Measurements from ENCODE around the gene SMG6.

SMG6 gene

DNA sequence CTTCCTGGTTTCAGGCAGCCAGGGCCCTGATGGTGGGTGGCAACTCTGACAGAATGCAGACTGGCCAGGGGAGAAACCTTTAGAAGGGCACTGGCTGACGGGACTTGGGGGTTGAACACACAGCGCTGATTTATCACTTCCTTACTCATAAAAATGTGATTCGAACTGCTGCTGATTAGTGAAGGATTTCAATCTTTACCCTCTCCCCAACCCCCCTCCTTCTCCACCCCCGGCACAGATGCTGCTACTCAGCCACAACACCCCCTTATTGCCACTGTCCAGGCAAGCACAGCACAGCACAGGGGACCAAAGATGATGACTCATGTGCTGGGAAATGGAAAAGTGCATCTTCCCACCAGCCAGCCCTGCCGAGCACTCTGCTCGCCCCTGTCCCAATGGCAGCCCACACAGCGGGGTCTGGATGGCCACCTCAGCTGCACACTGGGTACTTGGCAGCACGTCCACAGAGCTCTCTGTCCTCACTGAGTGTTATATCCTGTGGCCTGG, 70.1 kb downstream of the SMG6 start (continued):
- no peak for TF ChIP-seq ZFP37 (tag by site-specific recombination; IDR thresholded peaks at IDR 0.05)
- no peak for TF ChIP-seq ZSCAN30 (tag by site-specific recombination; IDR thresholded peaks at IDR 0.05)
- TF ChIP-seq KLF7 (tag by site-specific recombination; IDR thresholded peaks at IDR 0.05; ENCODE audit: borderline replicate concordance): no peak
- no peak for TF ChIP-seq OVOL3 (tag by site-specific recombination; IDR thresholded peaks at IDR 0.05)
- no peak for TF ChIP-seq ZNF146 (tag by site-specific recombination; IDR thresholded peaks at IDR 0.05)
- TF ChIP-seq ZIC2 (tag by site-specific recombination; IDR thresholded peaks at IDR 0.05): peak; percentile 37; the same call in 1 of the 2 replicates
- no peak for TF ChIP-seq ZNF626 (tag by site-specific recombination; IDR thresholded peaks at IDR 0.05)
- TF ChIP-seq YY2 (tag by site-specific recombination; IDR thresholded peaks at IDR 0.05): no peak
- no peak for TF ChIP-seq ZBTB17 (tag by site-specific recombination; IDR thresholded peaks at IDR 0.05)
- TF ChIP-seq HOXD13 (CRISPR knock-in tag; IDR thresholded peaks at IDR 0.05; ENCODE audit: borderline replicate concordance): no peak
- no peak for TF ChIP-seq ZNF19 (tag by site-specific recombination; IDR thresholded peaks at IDR 0.05; ENCODE audit: low read depth)
- TF ChIP-seq, protein P1, sequence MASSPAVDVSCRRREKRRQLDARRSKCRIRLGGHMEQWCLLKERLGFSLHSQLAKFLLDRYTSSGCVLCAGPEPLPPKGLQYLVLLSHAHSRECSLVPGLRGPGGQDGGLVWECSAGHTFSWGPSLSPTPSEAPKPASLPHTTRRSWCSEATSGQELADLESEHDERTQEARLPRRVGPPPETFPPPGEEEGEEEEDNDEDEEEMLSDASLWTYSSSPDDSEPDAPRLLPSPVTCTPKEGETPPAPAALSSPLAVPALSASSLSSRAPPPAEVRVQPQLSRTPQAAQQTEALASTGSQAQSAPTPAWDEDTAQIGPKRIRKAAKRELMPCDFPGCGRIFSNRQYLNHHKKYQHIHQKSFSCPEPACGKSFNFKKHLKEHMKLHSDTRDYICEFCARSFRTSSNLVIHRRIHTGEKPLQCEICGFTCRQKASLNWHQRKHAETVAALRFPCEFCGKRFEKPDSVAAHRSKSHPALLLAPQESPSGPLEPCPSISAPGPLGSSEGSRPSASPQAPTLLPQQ (tag by site-specific recombination; IDR thresholded peaks at IDR 0.05): no peak
- TF ChIP-seq, protein P2, sequence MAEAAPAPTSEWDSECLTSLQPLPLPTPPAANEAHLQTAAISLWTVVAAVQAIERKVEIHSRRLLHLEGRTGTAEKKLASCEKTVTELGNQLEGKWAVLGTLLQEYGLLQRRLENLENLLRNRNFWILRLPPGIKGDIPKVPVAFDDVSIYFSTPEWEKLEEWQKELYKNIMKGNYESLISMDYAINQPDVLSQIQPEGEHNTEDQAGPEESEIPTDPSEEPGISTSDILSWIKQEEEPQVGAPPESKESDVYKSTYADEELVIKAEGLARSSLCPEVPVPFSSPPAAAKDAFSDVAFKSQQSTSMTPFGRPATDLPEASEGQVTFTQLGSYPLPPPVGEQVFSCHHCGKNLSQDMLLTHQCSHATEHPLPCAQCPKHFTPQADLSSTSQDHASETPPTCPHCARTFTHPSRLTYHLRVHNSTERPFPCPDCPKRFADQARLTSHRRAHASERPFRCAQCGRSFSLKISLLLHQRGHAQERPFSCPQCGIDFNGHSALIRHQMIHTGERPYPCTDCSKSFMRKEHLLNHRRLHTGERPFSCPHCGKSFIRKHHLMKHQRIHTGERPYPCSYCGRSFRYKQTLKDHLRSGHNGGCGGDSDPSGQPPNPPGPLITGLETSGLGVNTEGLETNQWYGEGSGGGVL (tag by site-specific recombination; IDR thresholded peaks at IDR 0.05): peak; percentile 43; the same call in 1 of the 2 replicates
- TF ChIP-seq ZBTB7A (tag by site-specific recombination; IDR thresholded peaks at IDR 0.05; ENCODE audit: low read depth): no peak

DNA sequence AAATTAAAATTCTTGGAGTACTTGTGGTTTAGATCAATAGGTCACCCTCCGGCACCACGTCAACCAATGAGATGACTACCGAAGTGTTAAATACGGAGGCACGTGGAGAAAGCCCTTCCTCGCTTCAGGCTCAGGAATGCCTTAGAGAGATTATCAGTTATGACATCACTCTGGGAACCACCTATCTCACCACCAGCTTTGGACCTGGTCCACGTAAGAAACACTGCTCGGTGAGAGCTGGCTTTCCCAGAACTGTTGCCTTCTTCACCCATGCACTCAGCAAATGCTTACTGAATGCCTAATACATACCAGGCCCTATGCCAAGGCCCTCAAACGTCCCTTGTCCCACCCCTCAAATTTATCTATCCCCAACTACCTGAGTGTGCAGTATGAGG, 71.3 kb downstream of the SMG6 start:
- peaks cover 9 to 43% of the 10 kb centered on the region in 2 experiments; a peak in 2 of 3 replicates for H3K36me3 ChIP-seq (ENCODE audit: control insufficient read depth in 2 of 2, insufficient read depth in 1 of 2, low read length in 2 of 2)
- POLR2A ChIA-PET: no interaction called here
- H3K27ac ChIP-seq (ENCODE audit: extremely low read depth, low read depth, low read length): no peak overlapping the region
- TF ChIP-seq ZNF10 (tag by site-specific recombination; IDR thresholded peaks at IDR 0.05) (no peak), ZNF555 (tag by site-specific recombination; conservative IDR thresholded peaks at IDR 0.05) (no peak), FEZF1 (tag by site-specific recombination; IDR thresholded peaks at IDR 0.05) (no peak), ZNF621 (tag by site-specific recombination; IDR thresholded peaks at IDR 0.05) (no peak), KLF16 (tag by site-specific recombination; IDR thresholded peaks at IDR 0.05) (no peak), ZNF350 (tag by site-specific recombination; IDR thresholded peaks at IDR 0.05) (no peak), ZBTB1 (tag by site-specific recombination; IDR thresholded peaks at IDR 0.05) (no peak), KLF7 (tag by site-specific recombination; IDR thresholded peaks at IDR 0.05; ENCODE audit: borderline replicate concordance) (no peak), ZNF658 (tag by site-specific recombination; IDR thresholded peaks at IDR 0.05) (no peak), GFI1B (tag by site-specific recombination; IDR thresholded peaks at IDR 0.05) (no peak), ZNF138 (tag by site-specific recombination; IDR thresholded peaks at IDR 0.05; ENCODE audit: borderline replicate concordance) (no peak), ZNF184 (tag by site-specific recombination; IDR thresholded peaks at IDR 0.05) (no peak), TCF7L2 (IDR thresholded peaks at IDR 0.05; ENCODE audit: borderline replicate concordance, low read depth, low read length) (no peak), ZNF792 (tag by site-specific recombination; IDR thresholded peaks at IDR 0.05) (no peak), GLI4 (tag by site-specific recombination; IDR thresholded peaks at IDR 0.05) (no peak), ZNF221 (tag by site-specific recombination; IDR thresholded peaks at IDR 0.05; ENCODE audit: borderline replicate concordance) (no peak), IKZF3 (tag by site-specific recombination; IDR thresholded peaks at IDR 0.05) (no peak)
- TF ChIP-seq, protein P3, sequence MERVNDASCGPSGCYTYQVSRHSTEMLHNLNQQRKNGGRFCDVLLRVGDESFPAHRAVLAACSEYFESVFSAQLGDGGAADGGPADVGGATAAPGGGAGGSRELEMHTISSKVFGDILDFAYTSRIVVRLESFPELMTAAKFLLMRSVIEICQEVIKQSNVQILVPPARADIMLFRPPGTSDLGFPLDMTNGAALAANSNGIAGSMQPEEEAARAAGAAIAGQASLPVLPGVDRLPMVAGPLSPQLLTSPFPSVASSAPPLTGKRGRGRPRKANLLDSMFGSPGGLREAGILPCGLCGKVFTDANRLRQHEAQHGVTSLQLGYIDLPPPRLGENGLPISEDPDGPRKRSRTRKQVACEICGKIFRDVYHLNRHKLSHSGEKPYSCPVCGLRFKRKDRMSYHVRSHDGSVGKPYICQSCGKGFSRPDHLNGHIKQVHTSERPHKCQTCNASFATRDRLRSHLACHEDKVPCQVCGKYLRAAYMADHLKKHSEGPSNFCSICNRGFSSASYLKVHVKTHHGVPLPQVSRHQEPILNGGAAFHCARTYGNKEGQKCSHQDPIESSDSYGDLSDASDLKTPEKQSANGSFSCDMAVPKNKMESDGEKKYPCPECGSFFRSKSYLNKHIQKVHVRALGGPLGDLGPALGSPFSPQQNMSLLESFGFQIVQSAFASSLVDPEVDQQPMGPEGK (tag by site-specific recombination; IDR thresholded peaks at IDR 0.05): no peak
- TF ChIP-seq, protein P4, sequence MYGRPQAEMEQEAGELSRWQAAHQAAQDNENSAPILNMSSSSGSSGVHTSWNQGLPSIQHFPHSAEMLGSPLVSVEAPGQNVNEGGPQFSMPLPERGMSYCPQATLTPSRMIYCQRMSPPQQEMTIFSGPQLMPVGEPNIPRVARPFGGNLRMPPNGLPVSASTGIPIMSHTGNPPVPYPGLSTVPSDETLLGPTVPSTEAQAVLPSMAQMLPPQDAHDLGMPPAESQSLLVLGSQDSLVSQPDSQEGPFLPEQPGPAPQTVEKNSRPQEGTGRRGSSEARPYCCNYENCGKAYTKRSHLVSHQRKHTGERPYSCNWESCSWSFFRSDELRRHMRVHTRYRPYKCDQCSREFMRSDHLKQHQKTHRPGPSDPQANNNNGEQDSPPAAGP (tag by site-specific recombination; IDR thresholded peaks at IDR 0.05): no peak
- H3K4me1 ChIP-seq (ENCODE audit: control insufficient read depth, insufficient read depth, low read length): no peaks in the 10 kb centered on the region
- no peaks in the 10 kb centered on the region for H3K9me3 ChIP-seq (ENCODE audit: control insufficient read depth, insufficient read depth, low read depth, low read length)
- H3K4me3 ChIP-seq (ENCODE audit: low read depth, low read length): no peak overlapping the region
- CTCF ChIA-PET: interaction anchor here (1.1 to 3.7 kb wide), 6 partner anchors 12 to 177 kb away, joined by 3 to 19 read pairs (median 6); partner anchors contain the start of gene HIC1
